GM21737 (cell line): ENCODE results near the gene CD209.
"Not testable (repeated sequence)": the region's sequence is repeated elsewhere in the genome, so short reads cannot be mapped to it uniquely, and the experiment has no call there.

Source experiments
- ATAC-seq: cut with Tn5 transposase; IDR thresholded peaks from one replicate; pipeline ENCODE4 v1.9.1; 2021; ENCODE audit warnings: mild to moderate bottlenecking, moderate library complexity; ENCODE audit not compliant: unreplicated experiment

Gene CD209, protein sequence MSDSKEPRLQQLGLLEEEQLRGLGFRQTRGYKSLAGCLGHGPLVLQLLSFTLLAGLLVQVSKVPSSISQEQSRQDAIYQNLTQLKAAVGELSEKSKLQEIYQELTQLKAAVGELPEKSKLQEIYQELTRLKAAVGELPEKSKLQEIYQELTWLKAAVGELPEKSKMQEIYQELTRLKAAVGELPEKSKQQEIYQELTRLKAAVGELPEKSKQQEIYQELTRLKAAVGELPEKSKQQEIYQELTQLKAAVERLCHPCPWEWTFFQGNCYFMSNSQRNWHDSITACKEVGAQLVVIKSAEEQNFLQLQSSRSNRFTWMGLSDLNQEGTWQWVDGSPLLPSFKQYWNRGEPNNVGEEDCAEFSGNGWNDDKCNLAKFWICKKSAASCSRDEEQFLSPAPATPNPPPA

DNA sequence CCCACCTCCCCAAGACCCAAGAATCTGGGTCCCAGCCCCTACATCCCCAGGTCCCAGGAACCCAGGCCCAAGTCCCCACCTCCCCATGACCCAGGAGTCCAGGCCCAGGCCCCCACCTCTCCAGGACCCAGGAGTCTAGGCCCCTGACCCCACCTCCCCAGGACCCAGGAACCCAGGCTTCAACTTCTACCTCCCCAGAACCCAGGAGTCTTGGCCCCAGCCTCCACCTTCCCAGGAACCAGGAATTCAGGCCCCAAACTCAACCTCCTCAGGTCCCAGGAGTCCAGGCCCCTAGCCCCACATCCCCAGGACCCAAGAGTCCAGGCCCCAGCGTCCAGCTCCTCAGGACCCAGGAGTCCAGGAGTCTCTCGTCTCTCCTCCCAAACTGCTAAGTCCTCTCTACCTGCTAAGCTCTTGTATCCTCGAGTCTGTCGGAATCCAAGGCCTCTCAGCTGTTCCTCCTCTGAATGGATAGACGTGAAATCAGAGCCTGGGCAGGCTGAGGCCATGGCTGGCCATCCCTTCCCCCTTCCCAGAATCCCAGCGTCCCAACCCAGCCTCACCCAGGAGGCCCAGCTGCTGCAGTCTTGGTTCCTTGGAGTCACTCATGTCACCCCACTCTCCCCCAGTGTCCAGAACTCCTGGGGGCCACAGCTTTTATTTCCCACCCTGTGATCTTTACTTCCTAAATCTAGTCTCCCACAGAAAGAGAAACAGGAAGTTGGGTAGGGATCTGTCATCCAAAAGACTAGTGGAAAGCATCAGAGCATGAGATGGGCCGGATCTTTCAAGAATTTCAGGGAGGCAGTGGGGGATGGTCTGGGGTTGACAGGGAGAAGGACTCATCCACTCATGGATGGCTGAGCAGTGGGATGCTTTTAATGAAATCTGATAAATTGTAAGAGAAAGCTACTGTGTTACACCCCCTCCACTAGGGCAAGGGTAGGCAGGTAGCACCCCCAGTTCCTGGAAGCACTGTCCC is at the start of gene CD209:
Gene CD209, minus strand, starts transcription at position 632 of the 982 bp plus-strand sequence. Its CDS starts 23 bp downstream, at position 609.
- ATAC-seq = no peak

GRCh38 chr19:7795555-7796161 is 48.3 kb upstream of the CD209 start:
- no peak for ATAC-seq

- ATAC-seq = no peak
These were observed 46.2 kb upstream of the CD209 start for GRCh38 chr19:7793493-7793892.

GRCh38 chr19:7792701-7793100 is 45.4 kb upstream of the CD209 start:
- not testable (repeated sequence) for ATAC-seq

DNA sequence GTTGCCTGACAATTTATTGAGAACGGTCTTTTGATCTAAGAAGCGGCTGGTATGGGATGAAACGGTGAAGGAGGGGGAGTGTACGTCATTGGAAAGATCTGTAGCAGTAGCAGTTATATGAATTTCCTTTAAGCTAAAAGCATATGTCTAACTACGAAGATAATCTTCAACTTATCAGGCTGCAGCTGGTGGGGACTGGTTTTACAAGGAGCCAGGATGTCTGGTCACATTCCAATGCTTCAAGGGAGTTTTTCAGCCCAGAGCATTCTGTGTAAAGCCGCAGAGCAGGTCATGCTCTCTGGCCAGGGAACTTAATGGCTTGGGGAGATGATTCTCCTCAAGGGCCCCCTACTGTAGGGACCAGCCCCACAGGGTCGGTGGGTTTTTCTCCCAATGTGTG is 44.9 kb upstream of the CD209 start:
- no peak for ATAC-seq

- ATAC-seq = no peak
These were observed 43.1 kb upstream of the CD209 start for GRCh38 chr19:7790416-7790815.

DNA sequence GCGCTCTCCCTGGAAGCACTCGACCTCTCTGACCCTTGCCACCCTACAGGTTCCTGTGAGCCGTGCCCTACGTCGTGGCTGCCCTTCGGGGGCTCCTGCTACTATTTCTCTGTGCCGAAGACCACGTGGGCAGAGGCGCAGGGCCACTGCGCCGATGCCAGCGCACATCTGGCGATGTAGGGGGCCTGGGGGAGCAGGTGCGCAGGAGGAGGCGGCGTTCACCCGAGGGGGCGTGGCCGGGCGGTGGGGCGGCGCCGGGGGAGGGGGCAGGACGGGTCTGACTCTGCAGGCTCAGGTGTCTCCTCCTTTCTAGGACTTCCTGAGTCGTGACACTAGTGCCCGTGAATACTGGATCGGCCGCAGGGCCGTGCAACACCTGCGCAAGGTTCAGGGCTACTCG is 42.1 kb upstream of the CD209 start:
- ATAC-seq = no peak

DNA sequence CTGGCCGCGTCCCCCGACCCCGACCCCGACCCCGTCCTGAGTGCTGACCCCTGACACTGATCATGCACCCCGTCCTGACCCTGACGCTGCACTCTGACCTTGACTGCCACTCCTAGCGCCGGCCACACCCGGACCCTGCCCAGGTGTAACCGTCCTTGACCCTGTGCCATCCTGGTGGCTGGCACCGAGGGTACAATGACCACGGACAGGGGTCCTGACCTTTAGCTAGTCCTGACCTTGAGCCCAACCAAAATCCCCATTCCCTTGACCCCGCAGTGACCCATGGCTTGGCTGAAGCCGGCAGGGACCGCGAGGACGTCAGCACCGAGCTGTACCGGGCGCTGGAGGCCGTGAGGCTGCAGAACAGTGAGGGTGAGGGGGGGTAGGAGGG is 41.6 kb upstream of the CD209 start:
- ATAC-seq = no peak

GRCh38 chr19:7788178-7788932 is 41.0 kb upstream of the CD209 start:
- ATAC-seq = no peak

GRCh38 chr19:7787602-7788177 is 40.4 kb upstream of the CD209 start:
- no peak for ATAC-seq

GRCh38 chr19:7787141-7787540 is 39.8 kb upstream of the CD209 start:
- ATAC-seq = no peak

DNA sequence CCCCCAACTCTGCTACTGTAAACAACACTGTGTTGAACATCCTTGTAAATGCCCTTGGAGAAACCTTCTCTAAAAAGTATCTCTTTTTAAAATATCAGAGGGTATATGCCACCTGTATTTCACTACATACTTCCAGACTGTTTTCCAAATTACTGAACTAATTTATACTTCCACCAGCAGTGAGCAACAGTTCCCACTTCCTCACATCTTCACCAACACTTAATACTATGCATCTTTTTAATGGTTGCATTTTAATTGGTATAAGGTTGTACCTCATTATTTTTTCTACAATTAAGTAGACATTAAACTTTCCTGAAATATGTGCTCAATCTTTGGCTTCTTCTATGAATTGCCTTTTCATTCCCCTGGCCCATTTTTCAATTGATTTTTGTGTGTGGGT is 37.5 kb upstream of the CD209 start:
- ATAC-seq = no peak

GRCh38 chr19:7783991-7784423 is 36.7 kb upstream of the CD209 start:
- ATAC-seq = no peak

- no peak for ATAC-seq
These were observed 33.8 kb upstream of the CD209 start for GRCh38 chr19:7781157-7781556.

GRCh38 chr19:7779631-7780486 is 32.5 kb upstream of the CD209 start:
- no peak for ATAC-seq

- no peak for ATAC-seq
These were observed 30.7 kb upstream of the CD209 start for GRCh38 chr19:7778081-7778480.

- no peak for ATAC-seq
These were observed 28.4 kb upstream of the CD209 start for GRCh38 chr19:7775761-7776160.

DNA sequence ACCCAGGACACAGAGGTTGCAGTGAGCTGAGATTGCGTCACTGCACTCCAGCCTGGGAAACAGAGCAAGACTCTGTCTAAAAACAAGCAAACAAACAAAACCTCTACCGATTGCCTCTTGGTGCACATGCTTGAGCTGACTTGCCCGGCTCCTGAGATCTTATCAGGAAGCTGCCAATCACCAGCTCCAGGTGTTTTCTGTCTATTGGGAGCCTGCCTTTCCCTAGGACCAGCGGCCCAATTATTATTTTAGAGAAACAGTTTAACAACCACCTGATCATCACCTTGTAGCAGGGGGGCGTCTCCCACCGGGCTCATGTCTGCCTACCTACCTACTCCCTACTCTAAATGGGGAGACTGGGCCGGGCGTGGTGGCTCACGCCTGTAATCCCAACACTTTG is 26.5 kb upstream of the CD209 start:
- ATAC-seq = no peak

GRCh38 chr19:7772752-7773291 is 25.5 kb upstream of the CD209 start:
- no peak for ATAC-seq
